Left kidney (tissue), 8 donors: Measurements from ENCODE around the gene PNKP. TPM values are rescaled to one million over a fixed set of nuclear protein-coding genes. Genes with fewer than 3 reads are reported as not detected.

ENCODE experiments used
- DNase-seq: peaks from one replicate; pipeline ENCODE4 v3.0.0-alpha.2; 2013
- long read RNA-seq, 8 donors: transcript quantifications; one replicate each; lab custom pipeline, GENCODE V29; 2026
- polyA plus RNA-seq: library from polyadenylated mRNA; unstranded; fragments of 120-200 nt; gene quantifications from one replicate; pipeline ENCODE4 v1.2.1, GENCODE V29; 2013; ENCODE audit not compliant: insufficient read length

The PNKP gene
- 71.5 TPM for polyA plus RNA-seq
- long read RNA-seq, donor 1, transcript PNKP-201 (17 exons, 2,041 nt): major isoform, 6 of 53 reads
- long read RNA-seq, donor 1, partial matches to known transcripts: 39 of 53 reads
- long read RNA-seq, donor 1, other reads (novel, unspliced or antisense): 0 of 53 reads
- long read RNA-seq, donor 2, partial matches to known transcripts: 0 of 5 reads
- long read RNA-seq, donor 2, other reads (novel, unspliced or antisense): 0 of 5 reads
- long read RNA-seq, donor 3, transcript PNKP-207 (16 exons, 1,665 nt): major isoform, 5 of 7 reads
- long read RNA-seq, donor 3, partial matches to known transcripts: 0 of 7 reads
- long read RNA-seq, donor 3, other reads (novel, unspliced or antisense): 0 of 7 reads
- long read RNA-seq, donor 4, partial matches to known transcripts: 0 of 2 reads
- long read RNA-seq, donor 4, other reads (novel, unspliced or antisense): 0 of 2 reads
- long read RNA-seq, donor 5, partial matches to known transcripts: 0 of 8 reads
- long read RNA-seq, donor 5, other reads (novel, unspliced or antisense): 0 of 8 reads
- long read RNA-seq, donor 6, partial matches to known transcripts: 0 of 6 reads
- long read RNA-seq, donor 6, other reads (novel, unspliced or antisense): 0 of 6 reads
- long read RNA-seq, donor 7, partial matches to known transcripts: 24 of 42 reads
- long read RNA-seq, donor 7, other reads (novel, unspliced or antisense): 0 of 42 reads
- long read RNA-seq, donor 8, partial matches to known transcripts: 0 of 4 reads
- long read RNA-seq, donor 8, other reads (novel, unspliced or antisense): 0 of 4 reads

DNA sequence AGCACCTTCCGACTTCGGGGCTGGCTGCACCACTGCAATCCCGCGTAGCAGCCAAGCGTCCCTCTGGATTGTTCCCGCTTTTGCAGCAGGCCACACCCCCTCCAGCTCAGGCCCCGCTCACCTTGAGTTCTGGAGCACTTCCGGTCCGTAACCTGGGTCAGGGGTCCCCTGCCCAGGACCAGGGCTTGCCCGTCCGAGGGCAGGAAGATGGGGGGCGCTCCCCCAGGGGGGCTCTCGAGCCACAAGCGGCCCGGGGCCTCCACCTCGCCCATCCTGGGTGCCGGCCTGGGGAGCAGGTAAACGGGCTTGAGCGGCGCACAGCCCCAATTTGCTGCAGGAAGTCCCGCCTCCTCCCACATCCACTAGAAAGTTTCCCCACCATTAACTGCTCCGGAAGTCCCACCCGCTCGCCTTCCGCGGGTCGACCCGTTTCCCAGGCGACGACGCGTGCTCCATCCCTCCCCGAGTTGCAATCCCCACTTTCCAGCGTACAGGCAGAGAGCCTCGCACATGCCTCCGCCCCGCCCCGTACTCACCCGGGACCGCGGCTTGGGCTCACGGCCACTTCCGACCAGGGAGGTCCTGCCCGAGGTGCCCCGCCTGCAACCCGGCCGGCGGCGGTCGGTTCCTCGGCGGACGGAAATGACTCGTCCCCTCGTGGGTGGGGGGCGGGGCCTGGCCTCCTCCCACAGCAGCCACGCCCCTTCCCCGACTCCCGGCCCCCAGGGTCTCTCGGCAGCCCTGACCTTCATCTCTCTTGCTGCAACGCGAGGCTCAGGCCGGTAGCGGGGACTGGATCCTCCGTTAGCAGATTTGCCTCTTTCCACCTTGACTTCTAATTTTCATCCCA lies at the start of gene PNKP:
TSS of gene PNKP (minus strand) at position 644 of the 850 bp plus-strand sequence. CDS start at position 272, 372 bp downstream.
- peak; percentile 91 for DNase-seq

DNA sequence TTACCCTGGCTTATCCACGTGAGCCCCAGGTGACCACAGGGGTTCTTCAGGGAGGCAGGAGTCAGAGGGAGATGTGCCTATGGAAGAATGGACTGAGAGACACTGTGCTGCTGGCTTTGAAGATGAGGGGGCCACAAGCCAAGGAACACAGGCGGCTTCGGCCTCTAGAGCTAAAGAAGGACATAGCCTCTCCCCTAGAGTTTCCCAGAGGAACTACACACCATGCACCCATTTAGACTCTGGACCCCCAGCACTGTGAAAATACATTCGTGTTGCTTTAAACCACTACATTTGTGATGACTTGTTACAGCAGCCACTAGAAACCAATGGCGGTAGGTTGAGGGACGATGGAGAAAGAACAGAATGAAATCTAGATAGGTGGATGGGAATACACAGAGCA lies 47.9 kb upstream of the PNKP start:
- no peak for DNase-seq

DNA sequence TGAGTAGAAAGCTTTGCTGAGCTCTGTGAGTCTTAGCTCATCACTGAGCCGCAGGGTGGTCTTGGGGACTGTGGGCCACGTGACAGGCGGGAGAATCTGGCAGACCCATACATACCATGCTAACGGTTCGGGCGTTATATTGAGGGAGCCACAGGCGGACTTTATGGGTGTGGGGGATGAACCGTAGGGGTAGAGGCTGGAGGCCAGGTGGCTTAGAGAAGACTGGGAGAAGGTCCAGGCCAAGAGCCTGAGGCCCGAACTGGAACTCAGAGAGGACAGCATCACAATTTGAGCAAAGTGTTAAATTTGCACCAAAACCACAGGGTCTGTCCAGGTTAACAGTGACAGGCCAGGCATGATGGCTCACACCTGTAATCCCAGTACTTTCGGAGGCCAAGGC lies 46.3 kb upstream of the PNKP start:
- no peak for DNase-seq

DNA sequence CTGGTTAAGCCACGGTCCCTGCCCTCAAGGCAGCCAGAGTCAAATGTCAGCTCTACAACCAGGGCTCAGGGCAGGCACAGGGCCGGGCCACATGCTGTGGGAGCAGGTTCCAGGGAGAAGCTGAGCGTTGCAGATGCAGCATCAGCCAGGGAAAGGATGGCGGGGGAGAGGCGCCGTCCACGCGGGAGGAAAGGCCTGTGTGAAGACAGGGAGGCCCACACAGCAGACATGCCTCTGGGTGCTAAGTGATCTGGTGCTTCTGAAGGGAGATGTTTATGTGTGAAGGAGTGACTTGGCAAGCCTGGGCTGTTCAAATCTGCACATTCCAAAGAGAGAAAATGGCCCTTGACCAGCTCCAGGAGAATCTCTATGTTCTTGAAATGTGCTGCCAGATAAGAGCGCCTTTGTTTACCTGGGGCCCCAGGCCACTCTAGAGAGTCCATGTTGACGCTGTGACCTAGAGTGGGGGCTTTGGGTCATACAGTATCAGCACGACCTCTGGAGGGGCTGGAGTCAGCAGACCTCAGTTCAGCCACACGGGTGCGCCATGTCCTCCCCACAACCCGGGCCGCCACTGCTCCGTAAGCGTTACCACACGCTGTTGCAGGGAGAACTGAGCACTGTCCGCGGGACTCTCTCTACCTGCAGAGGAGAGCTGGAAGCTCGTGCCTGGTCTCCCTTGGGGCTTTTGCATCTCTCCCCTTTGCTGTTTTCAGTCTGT lies 45.7 kb upstream of the PNKP start:
- no peak for DNase-seq

DNA sequence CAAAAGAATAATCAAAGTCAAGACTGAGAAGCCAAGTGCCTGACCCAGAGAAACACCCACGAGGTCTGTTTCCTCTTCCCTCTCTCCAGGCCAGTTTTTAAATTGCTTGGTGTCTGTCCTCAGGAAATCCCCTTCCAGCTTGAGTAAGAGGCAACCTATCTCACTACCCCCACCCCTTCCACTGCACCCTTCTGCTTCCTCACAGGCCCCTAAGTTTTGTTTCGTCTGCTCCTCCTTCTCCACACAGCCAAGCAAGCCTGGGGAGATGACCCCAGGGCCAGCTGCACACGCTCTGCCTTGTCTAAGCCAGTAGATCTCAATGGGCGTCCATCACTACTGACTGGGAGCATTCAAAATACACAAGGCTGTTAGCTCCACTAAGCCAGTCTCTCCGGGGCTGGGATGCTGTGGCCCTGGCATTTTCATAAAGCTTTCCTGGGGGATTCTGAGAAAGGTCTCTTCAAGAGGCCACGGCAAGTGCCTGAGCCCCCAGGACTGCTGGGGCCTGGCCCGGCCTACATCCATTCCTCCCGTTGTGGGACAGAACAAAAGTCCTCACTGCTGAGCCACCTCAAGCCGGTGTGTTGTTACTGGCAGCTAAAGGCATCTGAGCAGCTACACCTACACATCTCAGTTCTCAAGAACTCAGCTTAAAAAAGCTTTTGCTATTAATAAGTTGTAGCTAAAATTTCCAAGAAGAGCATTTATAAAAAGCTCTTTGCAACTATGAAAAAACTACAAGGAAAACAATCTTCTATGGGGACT lies 44.2 kb upstream of the PNKP start:
- no peak for DNase-seq

DNA sequence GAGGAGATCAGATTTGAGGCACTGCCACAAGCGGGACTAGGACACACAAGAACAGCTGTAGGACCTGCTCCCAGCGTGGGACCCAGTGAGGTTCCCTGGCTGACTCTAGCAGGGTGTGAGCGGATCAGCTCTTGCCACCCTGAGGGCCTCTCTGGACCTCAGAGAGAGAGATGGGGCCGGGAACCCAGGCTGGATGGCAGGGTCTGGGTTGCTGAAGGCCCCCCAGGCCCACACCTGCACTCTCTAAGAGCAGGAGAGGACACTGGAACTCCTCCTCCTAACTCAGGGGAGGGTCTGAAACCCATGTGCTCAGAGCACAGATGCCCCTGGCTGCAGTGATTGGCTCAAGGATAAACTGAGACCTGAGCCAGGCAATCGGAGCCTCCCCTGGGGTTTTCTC lies 42.8 kb upstream of the PNKP start:
- DNase-seq: no peak

DNA sequence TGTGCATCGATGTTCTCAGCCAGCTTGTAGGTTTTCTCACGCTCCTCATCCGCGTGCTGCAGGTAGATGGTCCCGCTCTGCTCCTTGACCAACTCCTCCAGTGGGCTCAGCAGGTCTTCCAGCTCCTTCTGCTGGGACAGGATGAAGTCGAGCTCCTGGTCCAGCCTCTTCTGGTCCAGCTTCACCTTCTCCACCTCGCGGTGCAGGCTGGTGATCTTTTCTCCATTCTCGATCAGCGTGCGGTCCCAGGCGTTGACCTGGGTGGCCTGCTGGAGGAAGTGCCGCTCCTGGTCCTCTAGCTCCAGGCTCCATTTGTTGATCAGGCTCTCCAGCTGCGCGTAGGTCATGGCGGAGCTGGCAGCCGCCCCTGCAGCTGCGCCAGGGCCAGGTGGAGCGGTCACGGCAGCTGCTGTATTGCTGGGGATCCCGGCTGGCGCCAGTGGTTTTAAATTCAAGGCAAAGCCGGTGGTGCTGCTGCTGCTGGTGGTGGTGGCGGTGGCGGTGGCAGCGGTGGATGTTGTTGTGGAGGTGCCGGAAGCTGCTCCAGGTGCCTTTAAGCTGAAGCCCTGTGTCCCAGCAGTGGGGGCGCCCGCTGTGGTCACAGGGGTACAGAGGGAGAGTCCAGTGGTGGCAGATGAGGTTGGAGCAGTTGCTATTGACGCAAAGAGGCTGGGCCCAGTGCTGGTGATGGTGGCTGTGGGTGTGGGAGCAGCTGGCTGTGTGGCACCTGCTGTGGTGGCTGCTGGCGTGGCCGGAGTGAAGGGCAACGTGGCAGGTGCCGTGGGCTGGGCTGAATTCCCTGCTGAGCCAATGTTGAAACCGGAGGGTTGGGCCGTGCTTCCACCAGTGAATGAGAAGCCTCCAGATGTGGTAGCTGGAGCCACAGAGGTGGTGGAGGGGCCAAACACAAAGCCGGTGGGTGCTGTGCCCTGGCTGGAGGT lies 41.4 kb upstream of the PNKP start:
- DNase-seq: no peak

DNA sequence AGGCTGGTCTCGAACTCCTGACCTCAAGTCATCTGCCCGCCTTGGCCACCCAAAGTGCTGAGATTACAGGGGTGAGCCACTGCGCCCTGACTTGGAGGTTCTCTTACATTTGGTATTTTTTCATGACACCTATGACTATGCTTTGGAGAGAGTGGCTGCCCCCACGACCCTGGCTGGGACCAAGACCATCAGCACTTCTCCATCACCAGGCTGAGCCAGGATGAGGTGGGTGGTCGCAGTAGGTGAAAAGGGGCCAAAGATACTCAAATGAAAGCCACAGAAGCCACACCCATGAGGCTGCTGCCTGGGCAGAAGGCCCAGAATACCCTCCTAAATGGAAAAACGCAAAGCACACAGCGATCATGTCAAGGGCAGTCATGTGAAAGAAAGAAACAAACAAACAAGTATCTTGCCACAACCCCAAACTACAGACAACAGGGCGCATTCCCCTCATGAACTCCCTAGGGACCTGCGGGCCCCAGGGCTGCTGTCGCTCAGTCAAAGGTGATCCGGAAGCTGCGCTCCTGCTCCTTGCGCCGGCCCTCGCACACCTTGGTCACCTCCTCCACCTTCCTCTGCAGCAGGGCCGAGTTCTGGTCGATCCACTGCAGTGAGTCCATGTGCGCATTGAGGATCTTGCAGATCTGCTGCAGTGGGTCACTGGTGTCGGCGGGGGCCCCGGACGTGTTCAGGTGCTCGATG lies 40.5 kb upstream of the PNKP start:
- DNase-seq: no peak

DNA sequence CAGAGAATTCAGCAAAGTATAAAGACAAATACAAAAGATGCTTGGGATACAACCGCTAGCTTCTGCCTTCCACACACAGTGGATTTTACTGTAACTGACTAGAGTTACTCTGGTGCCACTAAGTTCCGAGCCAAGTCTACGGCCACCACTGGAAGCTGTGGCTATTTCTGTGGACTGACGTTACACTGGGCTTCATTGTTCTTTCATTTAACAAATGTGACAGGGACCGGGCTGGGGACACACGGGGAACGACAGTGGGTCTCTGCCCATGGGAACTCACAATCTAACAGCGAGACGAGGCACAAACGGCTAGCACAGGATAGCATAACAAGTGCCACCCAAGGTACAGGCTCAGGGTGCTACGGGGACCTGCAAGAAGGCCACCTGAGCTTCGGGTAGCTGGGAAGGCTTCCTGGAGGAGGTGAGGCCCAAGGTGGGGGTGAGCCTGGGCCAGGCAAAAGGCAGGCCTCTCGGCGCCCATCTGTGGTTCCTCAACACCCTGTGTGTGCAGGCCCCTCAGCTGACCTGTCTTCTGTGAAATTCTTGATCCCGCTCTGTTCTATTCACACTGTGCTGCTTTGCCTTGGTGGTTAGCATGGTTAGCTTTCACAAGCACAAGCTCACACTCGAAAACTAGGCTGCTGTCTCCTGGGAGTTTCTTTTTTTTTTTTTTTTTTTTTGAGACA lies 39.6 kb upstream of the PNKP start:
- DNase-seq: no peak

DNA sequence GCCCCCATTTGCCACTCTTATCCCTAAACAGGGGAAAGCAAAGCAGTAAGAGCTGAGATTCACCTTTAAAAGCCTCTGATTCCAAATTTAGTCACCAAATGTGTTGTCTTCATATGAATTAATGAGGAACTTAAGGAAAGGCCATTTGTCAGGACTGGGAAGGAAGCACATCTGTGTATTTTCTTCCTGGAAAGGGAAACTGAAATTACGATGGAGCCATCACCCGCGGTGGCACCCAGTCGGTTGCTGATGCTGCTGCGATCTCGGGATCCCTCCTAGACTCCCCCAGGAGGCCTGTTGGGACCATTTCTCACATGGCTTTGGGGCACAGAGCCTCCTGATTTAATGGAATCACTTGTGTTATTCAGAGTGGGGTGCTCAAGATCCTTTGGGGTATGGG lies 36.8 kb upstream of the PNKP start:
- DNase-seq: no peak

DNA sequence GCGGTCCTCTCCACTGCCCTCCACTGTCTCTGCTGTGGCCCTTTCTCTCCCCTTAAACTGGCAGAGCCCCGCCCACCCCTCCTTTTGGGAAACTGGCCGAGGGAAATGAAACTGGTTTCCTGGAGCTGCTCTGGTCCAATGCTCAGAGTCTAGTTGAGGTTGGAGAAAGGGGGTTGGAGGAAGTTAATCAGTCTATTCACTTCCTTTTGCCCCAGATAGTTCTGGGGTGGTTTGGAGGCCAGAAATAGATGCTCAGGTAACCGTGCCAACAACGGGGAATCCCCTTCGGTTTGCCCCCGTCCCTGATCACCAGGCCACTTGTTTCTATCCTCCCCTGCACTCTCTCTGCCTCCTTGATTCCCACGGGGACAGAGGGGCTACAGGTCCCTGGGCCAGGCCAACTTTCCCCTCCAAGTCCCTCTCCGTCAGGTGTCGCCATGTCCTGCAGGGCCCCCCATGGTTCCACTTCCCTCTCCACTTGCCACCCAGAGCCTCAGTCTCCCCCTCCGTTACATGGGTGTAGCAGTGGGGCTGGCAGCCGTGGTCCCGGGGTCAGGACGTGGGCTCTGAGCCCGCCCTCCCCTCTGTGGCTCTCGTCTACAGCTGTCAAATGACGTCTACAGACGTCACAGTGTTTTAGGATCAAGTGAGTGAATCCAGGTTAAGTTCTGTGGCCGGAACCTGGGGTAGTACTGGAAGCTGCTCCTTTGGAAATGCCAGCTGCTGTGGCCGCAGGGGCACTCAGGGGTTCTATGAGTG lies 29.7 kb upstream of the PNKP start, which contains the start of gene IL4I1:
TSS of gene IL4I1 (minus strand) at position 25 of the 759 bp plus-strand sequence. CDS start 727 bp downstream, outside the sequence.
- DNase-seq: peak; percentile 26

DNA sequence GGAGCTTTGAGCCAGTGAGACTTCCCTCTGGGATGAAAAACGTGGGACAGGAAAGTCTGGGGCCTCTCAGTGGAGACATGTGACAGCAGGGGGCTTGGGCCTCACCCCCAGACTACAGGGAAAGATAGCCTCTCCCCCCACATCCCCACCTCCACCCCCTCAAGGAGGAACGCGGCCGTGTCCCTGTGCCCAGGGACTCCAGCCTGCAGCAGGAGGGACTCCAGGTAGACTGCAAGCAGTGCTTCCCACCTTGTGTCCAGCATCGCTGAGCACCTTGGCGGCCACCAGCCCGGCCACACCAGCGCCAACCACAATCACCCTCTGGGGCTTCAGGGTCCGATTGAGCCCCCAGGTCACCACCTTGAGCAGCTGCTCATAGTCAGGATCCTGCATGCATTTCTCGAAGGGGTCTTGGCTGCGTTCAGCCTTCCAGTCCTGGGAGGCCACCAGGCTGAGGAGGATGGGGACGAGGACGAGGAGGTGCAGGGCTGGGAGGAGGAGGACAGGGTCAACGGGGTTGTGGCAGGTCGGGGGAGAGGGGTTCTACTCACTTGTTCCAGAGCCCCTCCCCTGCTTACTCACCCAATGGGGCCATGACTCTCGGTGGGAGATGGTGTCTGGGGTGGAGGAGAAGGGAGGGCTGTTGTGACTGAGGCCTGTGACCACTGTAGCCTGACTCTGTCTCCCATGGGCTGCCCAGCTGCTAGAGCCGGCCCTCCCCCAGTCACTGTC lies 28.4 kb upstream of the PNKP start:
- no peak for DNase-seq

DNA sequence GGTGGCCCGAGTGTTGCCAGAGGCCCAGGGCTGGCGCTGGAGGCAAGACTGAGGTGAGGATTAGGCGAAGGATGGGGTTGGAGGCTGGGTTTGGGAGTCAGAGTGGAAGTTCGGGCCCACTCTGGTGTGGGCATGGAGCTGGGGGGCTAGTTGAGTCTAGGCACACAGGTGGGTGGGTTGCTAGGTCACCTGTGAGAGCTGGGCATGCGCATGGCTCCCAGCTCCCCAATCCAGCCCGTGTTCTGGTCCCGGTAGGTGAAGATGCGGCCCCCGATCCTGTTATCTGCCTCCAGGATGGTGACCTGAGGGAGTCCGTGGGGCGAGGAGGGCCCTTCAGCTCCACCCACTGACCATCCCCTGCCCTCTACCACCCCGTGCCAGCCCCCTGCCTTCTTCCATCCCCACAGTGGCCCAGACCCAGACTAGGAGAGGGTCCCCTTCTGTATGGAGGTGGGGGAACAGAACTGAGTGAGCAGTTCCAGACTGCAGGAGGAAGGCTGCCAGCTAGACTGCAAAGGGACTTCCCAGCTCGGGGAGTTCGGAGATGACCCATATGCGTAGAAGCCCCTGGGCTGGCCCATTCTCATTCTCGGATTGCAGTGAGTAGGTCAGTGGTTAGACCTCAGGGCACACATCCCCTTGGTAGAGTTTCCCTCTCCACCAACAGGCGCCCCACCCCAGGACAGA lies 27.6 kb upstream of the PNKP start:
- no peak for DNase-seq

DNA sequence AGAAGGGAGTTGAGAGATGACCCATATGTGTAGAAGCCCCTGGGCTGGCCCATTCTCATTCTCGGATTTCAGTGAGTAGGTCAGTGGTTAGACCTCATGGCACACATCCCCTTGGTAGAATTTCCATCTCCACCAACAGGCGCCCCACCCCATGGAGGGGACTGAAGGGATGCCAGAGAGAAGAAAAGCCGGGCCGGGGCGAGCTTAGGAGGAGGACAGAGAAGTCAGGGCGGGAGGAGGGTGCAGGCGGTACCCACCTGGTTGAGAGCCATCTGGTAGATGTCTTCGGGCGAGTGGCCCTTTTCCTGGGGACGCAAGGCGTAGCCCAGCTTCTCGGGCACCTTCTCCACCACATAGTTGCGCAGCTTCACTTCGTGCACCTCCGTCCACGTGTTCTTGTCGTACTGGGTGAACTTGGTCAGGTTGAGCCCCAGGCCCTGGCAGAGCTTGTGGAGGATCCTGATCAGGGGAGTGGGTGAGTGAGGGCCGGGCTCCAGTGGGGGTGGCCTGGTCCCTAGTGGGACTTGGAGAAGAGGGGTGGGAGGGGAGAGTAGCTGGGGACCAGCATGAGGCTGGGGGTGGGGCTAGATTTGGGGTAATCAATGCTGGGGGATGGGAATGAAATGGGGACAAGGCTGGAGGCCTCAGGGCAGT lies 26.8 kb upstream of the PNKP start:
- DNase-seq: no peak

DNA sequence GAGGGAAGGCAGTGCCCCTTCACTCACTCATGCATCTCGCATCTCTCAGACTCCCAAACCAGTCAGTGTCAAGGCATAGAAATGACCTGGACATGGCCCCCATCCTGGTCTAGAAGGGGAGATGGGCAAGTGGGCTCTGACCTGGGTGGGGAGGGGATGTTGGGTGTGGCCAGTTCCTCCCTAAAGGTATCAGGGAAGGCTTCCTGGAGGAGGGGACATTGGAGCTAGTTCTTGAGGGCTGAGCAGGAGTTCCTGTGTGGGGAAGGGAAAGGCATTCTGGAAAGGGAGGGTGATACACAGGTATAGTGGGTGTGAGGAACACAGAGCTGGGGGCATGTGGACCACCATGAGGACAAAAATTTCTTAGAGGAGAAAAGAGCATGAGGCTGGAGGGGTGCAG lies 25.3 kb upstream of the PNKP start:
- DNase-seq: no peak

DNA sequence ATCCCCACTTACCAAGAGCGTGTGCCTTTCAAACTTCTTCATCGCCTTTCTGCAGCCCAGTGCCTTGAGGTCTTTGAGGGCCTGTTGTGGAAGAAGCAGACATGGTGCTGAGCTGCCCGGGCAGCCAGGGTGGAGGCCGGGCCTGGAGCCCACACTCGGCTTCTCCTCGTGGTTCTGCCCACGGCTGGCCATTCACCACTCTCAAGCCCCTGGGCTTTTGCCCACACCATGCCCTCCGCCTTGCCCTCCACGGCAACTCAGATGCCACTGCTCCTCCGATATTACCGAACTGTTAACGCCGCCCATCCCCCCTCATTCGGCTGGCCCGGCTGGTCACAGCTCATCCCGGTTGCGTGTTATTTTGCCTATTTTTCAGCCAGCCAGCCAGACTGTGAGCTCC lies 24.0 kb upstream of the PNKP start:
- DNase-seq: no peak
